Measurements from ENCODE around the gene FASTK. TPM values are rescaled to one million over a fixed set of nuclear protein-coding genes. Genes with fewer than 3 reads are reported as not detected.

The FASTK gene
- total RNA-seq, 2 experiments from 2014 or later = 78.3 to 84.4 TPM

- CTCF ChIA-PET = interaction anchor here (0.7 kb wide), 1 partner anchor 205 kb away, joined by 4 read pairs; no protein-coding TSS in a partner anchor
- POLR2A ChIA-PET = no interaction called here
Measured at GRCh38 chr7:151104411-151105235, 24.0 kb upstream of the FASTK start.

- POLR2A ChIA-PET = interaction anchor here (0.7 kb wide), 1 partner anchor 162 kb away, joined by 11 read pairs; no protein-coding TSS in a partner anchor
- CTCF ChIA-PET = no interaction called here
Measured at GRCh38 chr7:151103973-151104372, 23.4 kb upstream of the FASTK start.

GRCh38 chr7:151102991-151103390, 22.4 kb upstream of the FASTK start:
- CTCF ChIA-PET = interaction anchor here (0.6 to 1.5 kb wide), 3 partner anchors 8 to 93 kb away, joined by 3 to 5 read pairs (median 4); no protein-coding TSS in a partner anchor
- POLR2A ChIA-PET = no interaction called here

- CTCF ChIA-PET = interaction anchor here (0.6 to 2.4 kb wide), 4 partner anchors 9 to 1288 kb away, joined by 3 to 5 read pairs (median 4); no protein-coding TSS in a partner anchor
- POLR2A ChIA-PET = no interaction called here
Measured at GRCh38 chr7:151101621-151102396, 21.2 kb upstream of the FASTK start.

GRCh38 chr7:151100921-151101320, 20.3 kb upstream of the FASTK start:
- CTCF ChIA-PET = interaction anchor here (2.4 kb wide), 1 partner anchor 10 kb away, joined by 5 read pairs; no protein-coding TSS in a partner anchor

GRCh38 chr7:151099486-151100211, 19.0 kb upstream of the FASTK start:
- ChIA-PET CTCF (interaction anchor here (2.4 kb wide), 1 partner anchor 11 kb away, joined by 5 read pairs; no protein-coding TSS in a partner anchor), POLR2A (no interaction called here)

More at GRCh38 chr7:151100921-151101320, 20.3 kb upstream of the FASTK start:
- POLR2A ChIA-PET = no interaction called here

GRCh38 chr7:151095828-151096475, 15.3 kb upstream of the FASTK start:
- ChIA-PET POLR2A (no interaction called here), CTCF (interaction anchor here (0.6 to 2.1 kb wide), 2 partner anchors 15 to 688 kb away, joined by 4 to 8 read pairs; no protein-coding TSS in a partner anchor)

GRCh38 chr7:151095123-151095797, 14.7 kb upstream of the FASTK start:
- ChIA-PET CTCF (interaction anchor here (1.2 to 2.1 kb wide), 2 partner anchors 16 to 74 kb away, joined by 4 to 8 read pairs; no protein-coding TSS in a partner anchor), POLR2A (no interaction called here)

- POLR2A ChIA-PET = no interaction called here
- CTCF ChIA-PET = interaction anchor here (1.2 to 2.1 kb wide), 2 partner anchors 16 to 75 kb away, joined by 4 to 8 read pairs; no protein-coding TSS in a partner anchor
Measured at GRCh38 chr7:151094675-151095074, 14.1 kb upstream of the FASTK start.

GRCh38 chr7:151093748-151094147, 13.1 kb upstream of the FASTK start:
- ChIA-PET POLR2A (no interaction called here), CTCF (interaction anchor here (1.2 to 1.4 kb wide), 2 partner anchors 75 to 76 kb away, joined by 3 to 4 read pairs; no protein-coding TSS in a partner anchor)

- POLR2A ChIA-PET = no interaction called here
Measured at GRCh38 chr7:151091988-151092387, 11.4 kb upstream of the FASTK start.

GRCh38 chr7:151091431-151091830, 10.8 kb upstream of the FASTK start:
- POLR2A ChIA-PET = no interaction called here
- CTCF ChIA-PET = interaction anchor here (0.5 to 2.5 kb wide), 4 partner anchors 19 to 114 kb away, joined by 3 to 12 read pairs (median 3); no protein-coding TSS in a partner anchor

More at GRCh38 chr7:151091988-151092387, 11.4 kb upstream of the FASTK start:
- CTCF ChIA-PET = interaction anchor here (1.2 to 2.5 kb wide), 2 partner anchors 18 to 22 kb away, joined by 3 to 12 read pairs; no protein-coding TSS in a partner anchor

- CTCF ChIA-PET = interaction anchor here (0.5 to 2.5 kb wide), 3 partner anchors 19 to 113 kb away, joined by 3 to 12 read pairs (median 3); no protein-coding TSS in a partner anchor
- POLR2A ChIA-PET = no interaction called here
Measured at GRCh38 chr7:151091003-151091402, 10.4 kb upstream of the FASTK start.

- POLR2A ChIA-PET = no interaction called here
- CTCF ChIA-PET = interaction anchor here (0.6 to 3.3 kb wide), 4 partner anchors 19 to 35 kb away, joined by 3 to 20 read pairs (median 4); no protein-coding TSS in a partner anchor
Measured at GRCh38 chr7:151089893-151090730, 9.5 kb upstream of the FASTK start.

- CTCF ChIA-PET = interaction anchor here (1.3 to 3.3 kb wide), 3 partner anchors 19 to 23 kb away, joined by 3 to 20 read pairs (median 3); no protein-coding TSS in a partner anchor
- POLR2A ChIA-PET = interaction anchor here (0.5 kb wide), 1 partner anchor 89 kb away, joined by 3 read pairs; no protein-coding TSS in a partner anchor
Measured at GRCh38 chr7:151088856-151089699, 8.5 kb upstream of the FASTK start.
